Caco-2 (cell line): ENCODE data around the gene TXNDC15. TPM values are rescaled to one million over a fixed set of nuclear protein-coding genes. Genes with fewer than 3 reads are reported as not detected.
A peak's percentile ranks its signal among the peaks of the same experiment; 100 is the strongest.
"Not testable (repeated sequence)": the region's sequence is repeated elsewhere in the genome, so short reads cannot be mapped to it uniquely, and the experiment has no call there.

ENCODE experiments used
- BruUV-seq: library from RNA; stranded (reverse); fragments of 400-500 nt; replicated peaks from 2 replicates; lab custom pipeline; 2021; lab: Mats Ljungman, UMichigan
- CTCF ChIA-PET: fragments of 300-600 bp; sonication (Branson Sonifier 250); formaldehyde crosslinking; loops from one replicate; lab custom pipeline; 2022; ENCODE audit warnings: antibody characterized with exemption; lab: Charles Lee
- POLR2A ChIA-PET: fragments of 300-600 bp; sonication (Branson Sonifier 250); formaldehyde crosslinking; loops from one replicate; lab custom pipeline; 2022; ENCODE audit warnings: antibody characterized with exemption; lab: Charles Lee
- DNase-seq, 2 experiments: peaks; one replicate each; pipeline versions ENCODE4 v3.0.0 to v3.0.0-alpha.2; 2020 to 2022
- H3K27me3 ChIP-seq: replicated peaks from 2 replicates; pipeline ENCODE4 v1.6.0; 2011; ENCODE audit warnings: low read length; ENCODE audit not compliant: control insufficient read depth, insufficient read depth
- H3K36me3 ChIP-seq: 2 replicates; pipeline ENCODE4 v1.5.1; 2011; ENCODE audit warnings: low read length; ENCODE audit not compliant: control insufficient read depth, insufficient read depth
- H3K4me1 ChIP-seq: fragments of 250-450 bp; sonication (Bioruptor Pico); 2 replicates; pipeline ENCODE4 v1.5.1; 2020; ENCODE audit warnings: mild to moderate bottlenecking
- H3K4me3 ChIP-seq: 2 replicates; pipeline ENCODE4 v1.5.1; 2011; ENCODE audit warnings: low read depth, mild to moderate bottlenecking, control low read depth, low read length
- H3K9me3 ChIP-seq: fragments of 250-450 bp; sonication (Bioruptor Pico); 2 replicates; pipeline ENCODE4 v1.5.1; 2020; ENCODE audit warnings: mild to moderate bottlenecking, moderate library complexity
- H3K27ac Mint-ChIP-seq: one replicate; pipeline ENCODE4 v1.8.0; 2022; ENCODE audit warnings: mixed read lengths; ENCODE audit not compliant: unreplicated experiment
- H3K27me3 Mint-ChIP-seq: one replicate; pipeline ENCODE4 v1.8.0; 2022; ENCODE audit warnings: mixed read lengths; ENCODE audit not compliant: insufficient read depth, unreplicated experiment
- H3K36me3 Mint-ChIP-seq: one replicate; pipeline ENCODE4 v1.8.0; 2022; ENCODE audit warnings: mild to moderate bottlenecking, mixed read lengths; ENCODE audit not compliant: insufficient read depth, unreplicated experiment
- H3K4me1 Mint-ChIP-seq: one replicate; pipeline ENCODE4 v1.8.0; 2022; ENCODE audit warnings: low read depth, mixed read lengths; ENCODE audit not compliant: unreplicated experiment
- H3K4me3 Mint-ChIP-seq: one replicate; pipeline ENCODE4 v1.8.0; 2022; ENCODE audit warnings: mild to moderate bottlenecking, moderate library complexity, mixed read lengths; ENCODE audit not compliant: unreplicated experiment
- H3K9me3 Mint-ChIP-seq: one replicate; pipeline ENCODE4 v1.8.0; 2022; ENCODE audit warnings: mixed read lengths; ENCODE audit not compliant: unreplicated experiment
- CTCF ChIP-seq, 2 experiments: fragments of 200-600 bp in 1 of 2; IDR thresholded peaks; 1 replicate in 1 of 2; 2 replicates in 1 of 2; pipeline versions ENCODE4 v1.5.1 to v1.8.0; 2011 to 2022; ENCODE audit warnings: antibody characterized with exemption in 1 of 2, control low read depth in 1 of 2, inconsistent platforms in 1 of 2, low read depth in 1 of 2, low read length in 1 of 2, mild to moderate bottlenecking in 1 of 2, moderate library complexity in 1 of 2; ENCODE audit not compliant: insufficient read depth in 1 of 2, severe bottlenecking in 1 of 2, unreplicated experiment in 1 of 2
- intact Hi-C: fragments of 100-400 bp; cut with micrococcal nuclease; formaldehyde crosslinking; loops from one replicate; pipeline ENCODE4 v1.10.0; 2022; ENCODE audit not compliant: unreplicated experiment
- total RNA-seq: library from RNA; stranded (reverse); gene quantifications from 2 replicates; pipeline ENCODE4 v1.2.3, GENCODE V29; 2022

Gene TXNDC15
- total RNA-seq, 1 experiment from 2014 or later: 39.6 TPM

GRCh38 chr5:134905246-134905996, 31.2 kb downstream of the TXNDC15 start:
- BruUV-seq: TSS peak; percentile 60
- ChIA-PET CTCF (interaction anchor here (0.7 to 1.9 kb wide), 13 partner anchors 8 to 1128 kb away, joined by 3 to 11 read pairs (median 5); partner anchors contain the start of genes CAMLG and TXNDC15), POLR2A (interaction anchor here (0.6 to 1.6 kb wide), 8 partner anchors 25 to 360 kb away, joined by 3 to 12 read pairs (median 3); partner anchors contain the start of genes C5orf24, DDX46 and TXNDC15)
- DNase-seq: no peak
- Mint-ChIP-seq H3K36me3 (peaks cover 23% of the 10 kb centered on the region), H3K4me3 (peak overlapping the region; percentile 83), H3K27me3 (no peaks in the 10 kb centered on the region), H3K4me1 (no peaks in the 10 kb centered on the region), H3K27ac (peak overlapping the region; percentile 90), H3K9me3 (no peaks in the 10 kb centered on the region)
- intact Hi-C loops: loop anchor here (1.0 to 10.0 kb wide), 4 partner anchors 59 to 319 kb away; partner anchors contain the start of gene CAMLG
- TF ChIP-seq CTCF (IDR thresholded peaks at IDR 0.05; ENCODE audit: insufficient read depth in 1 of 2, low read depth in 1 of 2, low read length in 1 of 2, severe bottlenecking in 1 of 2, unreplicated experiment in 1 of 2): peak; percentile 59 to 80
- no peaks in the 10 kb centered on the region for H3K27me3 ChIP-seq
- no peaks in the 10 kb centered on the region for H3K36me3 ChIP-seq
- no peaks in the 10 kb centered on the region for H3K9me3 ChIP-seq
- H3K4me1 ChIP-seq: no peaks in the 10 kb centered on the region
- peak overlapping the region; percentile 94 for H3K4me3 ChIP-seq

DNA sequence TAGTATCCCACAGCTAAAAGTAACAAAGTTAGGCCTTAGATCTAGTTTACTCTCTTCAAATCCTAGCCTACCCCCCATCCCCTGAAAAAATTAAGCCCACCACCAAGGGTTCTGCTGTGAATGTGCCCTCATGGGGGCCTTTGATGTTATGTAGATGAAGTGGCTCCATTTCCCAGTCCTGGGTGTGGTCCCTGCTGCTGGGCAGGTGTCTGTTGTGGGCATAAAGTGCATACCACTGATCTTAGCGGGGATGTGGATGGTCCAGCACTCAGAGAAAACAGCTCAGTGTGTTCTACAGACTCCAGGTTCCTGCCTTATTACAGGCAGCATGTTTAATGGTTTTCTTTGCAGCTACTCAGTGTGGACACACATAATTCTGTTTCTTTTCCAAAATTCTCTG, 32.6 kb downstream of the TXNDC15 start:
- no peak for TF ChIP-seq CTCF (IDR thresholded peaks at IDR 0.05; ENCODE audit: insufficient read depth in 1 of 2, low read depth in 1 of 2, low read length in 1 of 2, severe bottlenecking in 1 of 2, unreplicated experiment in 1 of 2)
- CTCF ChIA-PET: interaction anchor here (0.7 kb wide), 1 partner anchor 144 kb away, joined by 3 read pairs; no protein-coding TSS in a partner anchor
- peaks cover 2% of the 10 kb centered on the region for H3K36me3 ChIP-seq
- no peaks in the 10 kb centered on the region for H3K9me3 ChIP-seq
- Mint-ChIP-seq H3K27ac (no peak overlapping the region), H3K9me3 (no peaks in the 10 kb centered on the region), H3K36me3 (peaks cover 29% of the 10 kb centered on the region), H3K27me3 (no peaks in the 10 kb centered on the region), H3K4me3 (no peak overlapping the region), H3K4me1 (no peaks in the 10 kb centered on the region)
- no peak overlapping the region for H3K4me3 ChIP-seq
- H3K27me3 ChIP-seq: no peaks in the 10 kb centered on the region
- no peaks in the 10 kb centered on the region for H3K4me1 ChIP-seq
- no TSS peak for BruUV-seq
- no peak for DNase-seq
- POLR2A ChIA-PET: no interaction called here
- intact Hi-C loops: loop anchor here (10.0 kb wide), 1 partner anchor 102 kb away; no protein-coding TSS in a partner anchor

DNA sequence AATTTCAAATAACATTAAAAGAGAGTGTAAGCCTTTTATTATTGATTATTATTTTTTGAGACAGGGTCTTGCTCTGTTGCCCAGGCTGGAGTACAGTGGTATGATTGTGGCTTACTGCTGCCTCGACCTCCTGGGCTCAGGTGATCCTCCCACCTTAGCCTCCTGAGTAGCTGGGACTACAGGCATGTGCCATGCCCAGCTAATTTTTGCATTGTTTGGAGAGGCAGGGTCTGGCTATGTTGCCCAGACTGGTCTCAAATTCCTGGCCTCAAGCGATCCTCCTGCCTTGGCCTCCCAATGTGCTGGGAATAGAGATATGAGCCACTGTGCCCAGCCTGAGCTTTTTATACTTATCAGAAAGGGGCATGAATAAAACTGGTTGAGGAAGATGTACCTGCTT, 36.6 kb downstream of the TXNDC15 start:
- H3K27ac Mint-ChIP-seq, H3K9me3 ChIP-seq, intact Hi-C loops, DNase-seq, H3K27me3 ChIP-seq, H3K36me3 ChIP-seq, CTCF ChIA-PET, H3K4me3 Mint-ChIP-seq, H3K4me1 Mint-ChIP-seq, BruUV-seq, H3K9me3 Mint-ChIP-seq, POLR2A ChIA-PET, H3K27me3 Mint-ChIP-seq, H3K4me3 ChIP-seq, H3K4me1 ChIP-seq: not testable (repeated sequence)
- H3K36me3 Mint-ChIP-seq: peaks cover 18% of the 10 kb centered on the region
